ENCODE measurements around the gene VAMP1.

Gene VAMP1

DNA sequence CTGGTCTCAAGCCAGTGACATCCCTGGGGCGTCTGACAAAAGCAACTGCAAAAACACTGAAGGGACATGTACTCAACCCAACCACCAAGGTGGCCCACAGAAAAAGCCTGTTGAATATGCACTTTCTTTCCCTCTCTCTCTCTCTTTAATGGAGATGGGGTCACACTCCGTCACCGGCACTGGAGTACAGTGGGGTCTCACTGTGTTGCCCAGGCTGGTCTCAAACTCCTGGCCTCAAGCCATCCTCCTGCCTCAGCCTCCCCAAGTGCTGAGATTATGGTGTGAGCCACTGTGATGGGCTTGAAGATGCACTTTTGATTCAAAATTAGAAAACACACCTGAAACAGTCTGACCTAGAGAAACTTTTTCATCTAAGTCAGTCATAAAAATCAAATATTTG is 32.9 kb downstream of the VAMP1 start:
- no peak overlapping the region for H3K4me3 ChIP-seq (ENCODE audit: low read length)
- H3K4me1 ChIP-seq (ENCODE audit: low read length): peaks cover 5% of the 10 kb centered on the region; the same call in 1 of the 2 replicates
- no peak overlapping the region for H3K9ac ChIP-seq (ENCODE audit: low read length)
- H3K36me3 ChIP-seq (replicated peaks; ENCODE audit: low read depth, low read length): no peaks in the 10 kb centered on the region
- no peaks in the 10 kb centered on the region for H3K79me2 ChIP-seq (ENCODE audit: low read length)
- no peak overlapping the region for H3K27ac ChIP-seq (ENCODE audit: low read length)
- H3K27me3 ChIP-seq (ENCODE audit: low read depth, low read length): no peaks in the 10 kb centered on the region
- H3K4me2 ChIP-seq (ENCODE audit: low read length): no peak overlapping the region
- no peak overlapping the region for H2AFZ ChIP-seq (ENCODE audit: low read depth, low read length)
- no peaks in the 10 kb centered on the region for H3K9me3 ChIP-seq (ENCODE audit: insufficient read depth, low read length)
- TF ChIP-seq EZH2phosphoT487 (IDR thresholded peaks at IDR 0.05; ENCODE audit: low read depth) (no peak), CTCF (IDR thresholded peaks at IDR 0.05; ENCODE audit: low read depth, low read length) (no peak)
- no peaks in the 10 kb centered on the region for H4K20me1 ChIP-seq (ENCODE audit: insufficient read depth, low read length)

GRCh38 chr12:6435961-6436715 is 34.3 kb downstream of the VAMP1 start:
- Histone ChIP-seq H3K4me2 (ENCODE audit: low read length) (no peak overlapping the region), H3K36me3 (replicated peaks; ENCODE audit: low read depth, low read length) (no peaks in the 10 kb centered on the region), H4K20me1 (ENCODE audit: insufficient read depth, low read length) (no peaks in the 10 kb centered on the region), H2AFZ (ENCODE audit: low read depth, low read length) (no peak overlapping the region), H3K9me3 (ENCODE audit: insufficient read depth, low read length) (no peaks in the 10 kb centered on the region), H3K79me2 (ENCODE audit: low read length) (no peaks in the 10 kb centered on the region), H3K9ac (ENCODE audit: low read length) (no peak overlapping the region), H3K27ac (ENCODE audit: low read length) (no peak overlapping the region), H3K4me3 (ENCODE audit: low read length) (no peak overlapping the region), H3K4me1 (ENCODE audit: low read length) (peaks cover 6% of the 10 kb centered on the region; the same call in 1 of the 2 replicates), H3K27me3 (ENCODE audit: low read depth, low read length) (no peaks in the 10 kb centered on the region)
- TF ChIP-seq EZH2phosphoT487 (IDR thresholded peaks at IDR 0.05; ENCODE audit: low read depth) (no peak), CTCF (IDR thresholded peaks at IDR 0.05; ENCODE audit: low read depth, low read length) (no peak)

DNA sequence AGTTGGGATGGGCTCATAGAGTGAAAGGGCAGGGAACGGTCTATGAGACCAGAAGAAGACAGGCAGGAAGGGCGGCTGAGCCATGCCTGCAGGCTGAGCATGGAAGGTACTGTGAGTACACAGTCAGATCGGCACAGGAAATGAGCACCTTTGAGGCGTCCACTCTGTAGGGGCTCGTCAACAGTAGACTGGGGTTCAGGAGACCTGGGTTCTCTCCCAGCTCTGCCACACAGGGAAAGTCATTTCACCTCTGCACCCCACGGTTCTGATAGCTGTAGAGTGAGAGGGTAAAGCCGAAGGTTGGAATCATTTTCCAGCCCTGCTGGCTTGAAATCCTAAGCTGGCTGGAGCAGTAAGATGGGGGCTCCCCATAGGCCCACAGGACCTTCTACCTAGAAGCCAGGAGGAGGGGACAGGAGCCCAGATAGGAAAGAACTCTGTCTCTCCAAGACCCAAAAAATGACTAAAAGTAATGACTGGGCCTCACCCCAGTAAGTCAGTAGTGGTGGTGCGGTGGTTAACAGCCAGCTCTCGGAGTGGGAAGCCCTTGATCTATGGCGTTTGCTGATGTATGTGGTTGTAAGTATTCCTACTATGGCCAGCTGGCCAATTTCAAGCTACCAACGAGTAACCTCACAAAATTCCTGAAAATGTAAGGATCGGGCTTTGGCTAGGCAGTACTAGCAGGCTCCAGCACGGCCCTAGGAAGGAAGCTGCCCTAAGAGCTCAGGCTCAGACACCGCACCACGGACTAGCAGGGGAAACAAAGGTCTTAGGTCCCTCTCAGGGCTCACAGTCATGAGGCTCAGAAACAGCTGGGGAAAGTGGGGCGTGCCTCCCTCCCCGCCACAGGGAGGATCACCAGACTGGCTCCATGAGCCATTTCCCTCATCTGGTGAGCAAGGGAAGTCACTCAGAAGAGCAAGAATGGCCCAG is 36.0 kb downstream of the VAMP1 start:
- Histone ChIP-seq H2AFZ (ENCODE audit: low read depth, low read length) (no peak overlapping the region), H3K9ac (ENCODE audit: low read length) (no peak overlapping the region), H3K79me2 (ENCODE audit: low read length) (no peaks in the 10 kb centered on the region), H3K27me3 (ENCODE audit: low read depth, low read length) (no peaks in the 10 kb centered on the region), H3K4me1 (ENCODE audit: low read length) (peaks cover 6% of the 10 kb centered on the region; the same call in 1 of the 2 replicates), H3K36me3 (replicated peaks; ENCODE audit: low read depth, low read length) (no peaks in the 10 kb centered on the region), H3K9me3 (ENCODE audit: insufficient read depth, low read length) (no peaks in the 10 kb centered on the region), H4K20me1 (ENCODE audit: insufficient read depth, low read length) (no peaks in the 10 kb centered on the region), H3K27ac (ENCODE audit: low read length) (no peak overlapping the region), H3K4me2 (ENCODE audit: low read length) (no peak overlapping the region), H3K4me3 (ENCODE audit: low read length) (no peak overlapping the region)
- TF ChIP-seq CTCF (IDR thresholded peaks at IDR 0.05; ENCODE audit: low read depth, low read length) (no peak), EZH2phosphoT487 (IDR thresholded peaks at IDR 0.05; ENCODE audit: low read depth) (no peak)

DNA sequence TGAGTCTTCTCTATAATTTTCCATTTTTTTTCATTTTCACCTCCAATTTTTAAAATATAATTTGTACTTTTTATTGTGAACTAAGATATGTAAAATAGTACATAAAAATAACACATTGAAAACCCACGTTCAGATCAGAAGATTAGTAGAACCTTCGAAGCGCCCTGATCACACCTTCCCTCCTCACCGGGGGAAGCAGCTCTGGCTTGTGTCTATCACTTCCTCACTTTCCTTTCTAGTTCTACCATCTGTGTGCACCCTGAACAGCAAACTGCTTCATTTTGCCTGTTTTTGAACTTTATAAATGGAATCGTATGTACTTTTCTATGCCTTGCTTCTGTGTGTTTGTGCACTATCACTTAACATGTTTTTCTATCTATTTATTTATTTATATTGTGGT is 37.5 kb downstream of the VAMP1 start:
- Histone ChIP-seq H3K4me2 (ENCODE audit: low read length) (no peak overlapping the region), H2AFZ (ENCODE audit: low read depth, low read length) (no peak overlapping the region), H3K9ac (ENCODE audit: low read length) (no peak overlapping the region), H3K9me3 (ENCODE audit: insufficient read depth, low read length) (no peaks in the 10 kb centered on the region), H3K27ac (ENCODE audit: low read length) (no peak overlapping the region), H3K36me3 (replicated peaks; ENCODE audit: low read depth, low read length) (no peaks in the 10 kb centered on the region), H3K79me2 (ENCODE audit: low read length) (no peaks in the 10 kb centered on the region), H4K20me1 (ENCODE audit: insufficient read depth, low read length) (no peaks in the 10 kb centered on the region), H3K4me1 (ENCODE audit: low read length) (peaks cover 6% of the 10 kb centered on the region; the same call in 1 of the 2 replicates), H3K4me3 (ENCODE audit: low read length) (no peak overlapping the region), H3K27me3 (ENCODE audit: low read depth, low read length) (no peaks in the 10 kb centered on the region)
- TF ChIP-seq CTCF (IDR thresholded peaks at IDR 0.05; ENCODE audit: low read depth, low read length) (no peak), EZH2phosphoT487 (IDR thresholded peaks at IDR 0.05; ENCODE audit: low read depth) (no peak)

Data from OCI-LY3 (cell line).